IMR-90 (cell line): ENCODE measurements around the gene RIMBP2.

Source experiments
- BHLHE40 ChIP-seq: fragments of 150-350 bp; IDR thresholded peaks from 2 replicates; pipeline ENCODE4 v1.6.1; 2016; ENCODE audit warnings: mild to moderate bottlenecking, low read depth, low read length
- CEBPB ChIP-seq: IDR thresholded peaks from 2 replicates; pipeline ENCODE4 v1.6.1; 2012; ENCODE audit warnings: low read depth, low read length, improper control_type of control experiment
- CHD1 ChIP-seq: IDR thresholded peaks from 2 replicates; pipeline ENCODE4 v1.6.1; 2012; ENCODE audit warnings: low read depth, low read length, improper control_type of control experiment
- FOS ChIP-seq: fragments of 150-350 bp; IDR thresholded peaks from 2 replicates; pipeline ENCODE4 v1.6.1; 2016; ENCODE audit warnings: low read depth, low read length
- MAFK ChIP-seq: IDR thresholded peaks from 2 replicates; pipeline ENCODE4 v1.6.1; 2012; ENCODE audit warnings: low read depth, low read length, improper control_type of control experiment
- MAZ ChIP-seq: IDR thresholded peaks from 2 replicates; pipeline ENCODE4 v1.6.1; 2012; ENCODE audit warnings: low read depth, mild to moderate bottlenecking, low read length, improper control_type of control experiment, moderate library complexity, borderline replicate concordance
- POLR2A ChIP-seq: IDR thresholded peaks from 2 replicates; pipeline ENCODE4 v1.6.1; 2012; ENCODE audit warnings: mild to moderate bottlenecking, low read depth, low read length
- RAD21 ChIP-seq: IDR thresholded peaks from 2 replicates; pipeline ENCODE4 v1.6.1; 2012; ENCODE audit warnings: low read length, improper control_type of control experiment
- RCOR1 ChIP-seq: IDR thresholded peaks from 2 replicates; pipeline ENCODE4 v1.6.1; 2012; ENCODE audit warnings: mild to moderate bottlenecking, low read length, improper control_type of control experiment; ENCODE audit not compliant: insufficient replicate concordance
- SMC3 ChIP-seq: fragments of 150-350 bp; IDR thresholded peaks from 2 replicates; pipeline ENCODE4 v1.6.1; 2016; ENCODE audit warnings: low read depth, mild to moderate bottlenecking, antibody characterized with exemption, low read length, moderate library complexity
- TF ChIP-seq, protein P1 (sequence below): conservative IDR thresholded peaks from 2 replicates; pipeline ENCODE4 v1.5.1; 2012; ENCODE audit warnings: mild to moderate bottlenecking, low read depth, low read length, improper control_type of control experiment
- TF ChIP-seq, protein P2 (sequence below): fragments of 150-350 bp; IDR thresholded peaks from 2 replicates; pipeline ENCODE4 v1.6.1; 2017; ENCODE audit warnings: mild to moderate bottlenecking, antibody characterized with exemption, low read length, low read depth
- TF ChIP-seq, protein P3 (sequence below): fragments of 150-350 bp; IDR thresholded peaks from 2 replicates; pipeline ENCODE4 v1.6.1; 2016; ENCODE audit warnings: low read depth, mild to moderate bottlenecking, low read length, moderate library complexity, borderline replicate concordance

DNA sequence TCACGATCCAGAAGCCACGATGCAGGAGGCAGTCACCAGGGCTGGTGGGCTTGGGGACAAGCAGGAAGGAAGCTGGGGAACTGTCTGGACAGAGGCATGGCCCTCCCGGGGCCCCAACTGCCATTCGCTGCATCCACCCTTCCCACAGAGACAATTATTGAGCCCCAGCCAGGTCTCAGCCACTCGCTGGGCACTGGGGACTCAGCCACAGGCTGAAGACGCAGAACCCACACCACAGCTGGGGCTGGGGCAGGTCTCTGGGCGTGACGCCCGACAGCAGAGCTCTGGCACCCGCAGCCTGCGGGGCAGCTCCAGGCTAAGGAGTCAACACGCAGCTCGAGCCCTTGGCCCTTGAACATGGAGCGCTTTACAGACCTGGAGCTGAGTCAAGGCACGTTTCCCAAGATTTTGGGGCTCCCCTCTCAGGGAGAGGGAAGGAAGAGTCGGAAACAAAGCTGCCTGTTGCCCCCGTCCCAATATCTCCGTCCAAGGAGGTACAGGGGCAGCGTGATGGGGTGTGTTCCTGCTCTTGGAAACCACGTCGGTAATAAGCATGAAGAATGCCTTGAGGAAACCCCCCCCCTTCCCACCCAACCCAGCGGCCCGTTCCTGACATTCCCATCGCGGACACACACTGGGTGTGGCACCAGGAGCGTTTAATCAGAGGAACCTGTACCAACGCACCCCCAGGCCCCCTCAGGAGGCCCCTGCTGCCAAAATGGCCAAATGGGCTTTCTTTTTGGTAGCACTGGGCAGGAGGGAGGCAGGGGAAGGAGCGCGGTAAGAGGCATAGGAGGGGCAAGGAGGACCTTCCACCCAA lies 6.7 kb downstream of the RIMBP2 start:
- TF ChIP-seq SMC3 (no peak), BHLHE40 (no peak), POLR2A (no peak), FOS (no peak), RCOR1 (no peak), CEBPB (no peak), CHD1 (no peak), RAD21 (no peak), MAFK (no peak), MAZ (no peak)
- TF ChIP-seq, protein P1, sequence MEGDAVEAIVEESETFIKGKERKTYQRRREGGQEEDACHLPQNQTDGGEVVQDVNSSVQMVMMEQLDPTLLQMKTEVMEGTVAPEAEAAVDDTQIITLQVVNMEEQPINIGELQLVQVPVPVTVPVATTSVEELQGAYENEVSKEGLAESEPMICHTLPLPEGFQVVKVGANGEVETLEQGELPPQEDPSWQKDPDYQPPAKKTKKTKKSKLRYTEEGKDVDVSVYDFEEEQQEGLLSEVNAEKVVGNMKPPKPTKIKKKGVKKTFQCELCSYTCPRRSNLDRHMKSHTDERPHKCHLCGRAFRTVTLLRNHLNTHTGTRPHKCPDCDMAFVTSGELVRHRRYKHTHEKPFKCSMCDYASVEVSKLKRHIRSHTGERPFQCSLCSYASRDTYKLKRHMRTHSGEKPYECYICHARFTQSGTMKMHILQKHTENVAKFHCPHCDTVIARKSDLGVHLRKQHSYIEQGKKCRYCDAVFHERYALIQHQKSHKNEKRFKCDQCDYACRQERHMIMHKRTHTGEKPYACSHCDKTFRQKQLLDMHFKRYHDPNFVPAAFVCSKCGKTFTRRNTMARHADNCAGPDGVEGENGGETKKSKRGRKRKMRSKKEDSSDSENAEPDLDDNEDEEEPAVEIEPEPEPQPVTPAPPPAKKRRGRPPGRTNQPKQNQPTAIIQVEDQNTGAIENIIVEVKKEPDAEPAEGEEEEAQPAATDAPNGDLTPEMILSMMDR, result no peak
- TF ChIP-seq, protein P2, sequence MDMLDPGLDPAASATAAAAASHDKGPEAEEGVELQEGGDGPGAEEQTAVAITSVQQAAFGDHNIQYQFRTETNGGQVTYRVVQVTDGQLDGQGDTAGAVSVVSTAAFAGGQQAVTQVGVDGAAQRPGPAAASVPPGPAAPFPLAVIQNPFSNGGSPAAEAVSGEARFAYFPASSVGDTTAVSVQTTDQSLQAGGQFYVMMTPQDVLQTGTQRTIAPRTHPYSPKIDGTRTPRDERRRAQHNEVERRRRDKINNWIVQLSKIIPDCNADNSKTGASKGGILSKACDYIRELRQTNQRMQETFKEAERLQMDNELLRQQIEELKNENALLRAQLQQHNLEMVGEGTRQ, result no peak
- TF ChIP-seq, protein P3, sequence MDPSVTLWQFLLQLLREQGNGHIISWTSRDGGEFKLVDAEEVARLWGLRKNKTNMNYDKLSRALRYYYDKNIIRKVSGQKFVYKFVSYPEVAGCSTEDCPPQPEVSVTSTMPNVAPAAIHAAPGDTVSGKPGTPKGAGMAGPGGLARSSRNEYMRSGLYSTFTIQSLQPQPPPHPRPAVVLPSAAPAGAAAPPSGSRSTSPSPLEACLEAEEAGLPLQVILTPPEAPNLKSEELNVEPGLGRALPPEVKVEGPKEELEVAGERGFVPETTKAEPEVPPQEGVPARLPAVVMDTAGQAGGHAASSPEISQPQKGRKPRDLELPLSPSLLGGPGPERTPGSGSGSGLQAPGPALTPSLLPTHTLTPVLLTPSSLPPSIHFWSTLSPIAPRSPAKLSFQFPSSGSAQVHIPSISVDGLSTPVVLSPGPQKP, result no peak
